H7 (cell line): ENCODE data around the gene SCNN1G. TPM values are rescaled to one million over a fixed set of nuclear protein-coding genes. Genes with fewer than 3 reads are reported as not detected.

ENCODE experiments used
- DNase-seq: peaks from one replicate; pipeline ENCODE4 v3.0.0; 2012
- H3K27me3 ChIP-seq: 2 replicates; pipeline ENCODE4 v1.6.0; 2011; ENCODE audit warnings: mild to moderate bottlenecking, low read length; ENCODE audit not compliant: control insufficient read depth, insufficient read depth
- H3K36me3 ChIP-seq: replicated peaks from 2 replicates; pipeline ENCODE4 v1.5.1; 2011; ENCODE audit warnings: low read length; ENCODE audit not compliant: control insufficient read depth, insufficient read depth
- H3K4me3 ChIP-seq: 2 replicates; pipeline ENCODE4 v1.5.1; 2011; ENCODE audit warnings: low read depth, mild to moderate bottlenecking, control low read depth, low read length, moderate library complexity; ENCODE audit not compliant: insufficient read depth
- total RNA-seq: library from RNA; depleted of rRNA; stranded (reverse); fragments of >200 nt; shearing (Covaris generic); gene quantifications from 2 replicates; pipeline ENCODE4 v1.2.3, GENCODE V29; 2014

SCNN1G gene
- total RNA-seq, 1 experiment from 2014 or later: 0.10 TPM

DNA sequence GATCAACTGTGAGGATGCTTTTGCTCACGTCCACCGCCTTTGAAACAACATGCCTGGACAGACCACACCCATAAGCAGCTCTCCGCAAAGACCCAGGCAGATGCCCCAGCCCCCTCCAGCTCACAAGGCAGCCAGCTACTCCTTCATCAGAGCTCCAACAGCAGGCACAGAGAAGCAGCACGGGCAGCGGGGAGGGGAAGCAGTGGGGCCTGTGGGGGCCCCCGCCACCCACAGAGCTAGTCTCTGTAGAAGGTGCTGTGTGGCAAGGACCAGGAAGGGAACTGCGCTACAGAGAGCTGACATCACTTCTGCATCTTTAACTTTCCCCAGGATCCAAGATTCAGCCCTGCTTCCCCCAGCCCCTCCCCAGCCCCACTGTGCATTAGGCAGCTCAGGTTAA lies 10.0 kb upstream of the SCNN1G start:
- peaks cover 1% of the 10 kb centered on the region; the same call in 1 of the 2 replicates for H3K27me3 ChIP-seq
- peak; percentile 55 for DNase-seq
- H3K4me3 ChIP-seq: no peak overlapping the region
- H3K36me3 ChIP-seq: no peaks in the 10 kb centered on the region

DNA sequence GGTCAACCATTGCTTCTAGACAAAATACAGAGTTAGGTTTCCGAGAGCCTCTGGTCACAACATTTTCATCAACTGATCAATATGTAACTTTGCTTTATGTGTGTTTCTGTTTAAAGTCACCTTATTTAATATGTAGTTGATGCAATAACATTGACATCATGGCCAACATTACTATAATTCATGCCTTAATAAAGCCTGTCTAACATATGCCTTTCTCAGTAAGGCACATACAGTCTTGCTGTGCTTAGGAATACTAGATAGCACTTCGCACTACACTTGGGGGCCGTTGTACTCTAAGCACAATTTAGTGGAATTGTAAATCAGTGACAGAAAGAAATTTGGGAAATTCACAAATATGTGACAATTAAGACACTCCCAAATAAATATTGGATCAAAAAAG lies 9.6 kb upstream of the SCNN1G start:
- no peak for DNase-seq
- H3K36me3 ChIP-seq: no peaks in the 10 kb centered on the region
- no peak overlapping the region for H3K4me3 ChIP-seq
- H3K27me3 ChIP-seq: peaks cover 1% of the 10 kb centered on the region; the same call in 1 of the 2 replicates

DNA sequence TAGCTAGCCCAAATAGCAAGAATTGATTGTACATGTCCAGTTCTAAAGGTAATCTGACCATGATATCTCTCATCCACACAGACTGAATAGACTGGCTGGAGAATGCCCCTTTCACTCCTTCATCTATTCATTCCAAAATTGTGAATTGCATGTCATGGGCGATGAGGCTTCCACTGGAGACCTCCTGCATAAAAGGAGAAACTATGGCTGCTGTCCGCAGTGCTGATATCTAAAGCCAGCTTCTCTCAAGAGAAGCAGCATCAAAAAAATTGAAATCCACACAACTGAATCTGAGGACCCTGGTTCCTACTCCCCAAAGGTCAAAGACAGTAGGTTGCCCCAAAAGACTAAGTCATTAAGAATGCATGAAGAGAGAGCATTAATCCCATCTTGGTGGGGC lies 7.9 kb upstream of the SCNN1G start:
- DNase-seq: peak; percentile 54
- H3K36me3 ChIP-seq: no peaks in the 10 kb centered on the region
- H3K4me3 ChIP-seq: no peak overlapping the region
- H3K27me3 ChIP-seq: peaks cover 1% of the 10 kb centered on the region; the same call in 1 of the 2 replicates

DNA sequence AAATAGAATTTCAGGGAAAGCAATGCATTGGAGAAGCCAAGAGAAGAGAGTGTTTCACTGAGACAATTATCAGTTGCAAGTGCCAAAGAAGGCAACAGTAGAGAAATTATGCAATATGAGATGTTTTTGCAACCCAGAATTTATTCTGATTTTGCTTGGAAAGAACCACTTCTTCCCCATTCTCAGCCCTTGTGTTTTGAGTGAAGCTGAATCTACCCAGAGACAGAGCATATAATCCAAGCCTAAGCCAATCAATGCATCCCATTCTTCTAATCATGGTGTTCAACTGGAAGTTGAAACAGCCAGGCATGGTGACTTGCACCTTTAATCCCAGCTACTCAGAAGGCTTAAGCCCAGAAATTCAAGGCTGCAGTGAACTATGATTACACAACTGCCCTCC lies 6.9 kb upstream of the SCNN1G start:
- H3K4me3 ChIP-seq: no peak overlapping the region
- H3K36me3 ChIP-seq: no peaks in the 10 kb centered on the region
- no peak for DNase-seq
- H3K27me3 ChIP-seq: peaks cover 1% of the 10 kb centered on the region; the same call in 1 of the 2 replicates

DNA sequence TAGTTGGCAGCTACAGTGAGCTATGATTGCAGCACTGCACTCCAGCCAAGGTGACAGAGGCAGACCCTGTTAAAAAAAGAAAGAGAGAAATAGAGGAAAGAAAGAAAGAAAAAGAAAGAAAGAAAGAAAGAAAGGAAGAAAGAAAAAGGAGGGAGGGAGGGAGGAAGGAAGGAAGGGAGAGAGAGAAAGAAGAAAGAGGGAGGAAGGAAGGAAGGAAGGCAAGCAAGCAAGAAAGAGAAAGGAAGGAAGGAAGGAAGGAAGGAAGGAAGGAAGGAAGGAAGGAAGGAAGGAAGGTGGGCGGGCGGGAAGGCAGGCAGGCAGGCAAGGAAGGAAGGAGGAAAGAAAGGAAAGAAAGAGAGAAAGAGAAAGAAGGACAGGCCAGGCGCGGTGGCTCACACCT lies 1.0 kb upstream of the SCNN1G start:
- peaks cover 25% of the 10 kb centered on the region for H3K27me3 ChIP-seq
- no peak for DNase-seq
- no peaks in the 10 kb centered on the region for H3K36me3 ChIP-seq
- H3K4me3 ChIP-seq: no peak overlapping the region

DNA sequence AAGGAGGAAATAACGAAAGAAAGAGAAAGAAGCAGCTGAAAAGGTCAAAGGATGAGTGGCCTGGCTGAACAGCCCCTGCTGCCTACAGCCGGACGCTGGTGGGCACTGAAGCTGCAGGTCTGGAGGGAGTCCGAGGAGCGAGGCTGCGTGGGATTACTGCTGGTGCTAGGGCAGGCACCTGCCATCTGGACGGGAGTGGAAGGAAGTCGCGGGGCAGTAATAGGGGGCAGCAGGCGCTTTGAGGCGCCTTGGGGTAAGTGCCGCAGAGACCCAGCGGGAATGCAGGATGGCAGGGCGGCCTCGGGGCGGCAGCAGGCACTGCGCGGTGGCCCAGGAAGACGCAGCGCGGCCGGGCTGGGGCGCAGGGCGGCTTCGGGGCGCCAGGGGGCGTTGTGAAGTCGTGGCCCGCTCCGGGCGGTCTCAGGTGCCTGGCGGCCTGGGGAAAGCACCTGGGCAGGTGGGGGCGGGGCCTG lies 303 bp upstream of the SCNN1G start:
- peaks cover 25% of the 10 kb centered on the region for H3K27me3 ChIP-seq
- no peak overlapping the region for H3K4me3 ChIP-seq
- H3K36me3 ChIP-seq: no peaks in the 10 kb centered on the region
- DNase-seq: peak; percentile 99

DNA sequence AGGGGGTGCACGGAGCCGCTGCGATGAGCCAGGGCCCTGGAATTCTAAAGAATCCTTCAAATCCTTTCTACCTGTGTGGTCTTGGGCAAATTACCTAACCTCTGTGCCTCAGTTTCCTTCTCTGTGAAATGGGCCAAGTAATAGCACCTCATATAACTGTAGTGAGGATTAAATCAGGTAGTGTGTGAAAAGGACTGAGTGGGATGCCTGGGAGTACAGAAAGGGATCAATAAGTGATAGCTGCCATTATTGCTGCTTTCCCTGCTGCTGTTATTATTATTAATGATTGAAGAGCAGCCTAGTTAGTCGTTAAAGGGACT lies 958 bp downstream of the SCNN1G start:
- Histone ChIP-seq H3K27me3 (peaks cover 25% of the 10 kb centered on the region), H3K4me3 (peak overlapping the region; percentile 61; the same call in 1 of the 2 replicates), H3K36me3 (no peaks in the 10 kb centered on the region)
- DNase-seq: no peak

DNA sequence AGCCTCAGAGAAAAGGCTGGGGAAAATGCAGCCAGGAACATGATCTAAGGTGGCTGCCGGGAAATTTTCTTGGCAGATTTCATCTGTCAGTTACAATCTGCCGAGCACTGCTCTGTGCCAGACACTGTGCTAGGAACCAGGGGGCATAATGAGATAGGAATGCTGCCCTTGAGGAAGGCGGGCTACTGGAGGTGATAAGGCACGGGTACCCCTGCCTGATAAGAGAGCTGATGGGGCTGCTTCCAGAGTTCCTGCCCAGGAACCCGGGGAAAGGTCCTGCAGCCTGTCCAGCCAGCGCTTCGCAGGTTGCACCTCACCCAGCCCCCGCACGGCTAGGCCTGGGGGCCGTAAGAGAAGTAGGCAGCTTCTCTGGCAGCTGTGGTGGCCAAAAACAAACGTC lies 3.1 kb downstream of the SCNN1G start:
- H3K36me3 ChIP-seq: no peaks in the 10 kb centered on the region
- H3K4me3 ChIP-seq: no peak overlapping the region
- H3K27me3 ChIP-seq: peaks cover 27% of the 10 kb centered on the region
- no peak for DNase-seq

DNA sequence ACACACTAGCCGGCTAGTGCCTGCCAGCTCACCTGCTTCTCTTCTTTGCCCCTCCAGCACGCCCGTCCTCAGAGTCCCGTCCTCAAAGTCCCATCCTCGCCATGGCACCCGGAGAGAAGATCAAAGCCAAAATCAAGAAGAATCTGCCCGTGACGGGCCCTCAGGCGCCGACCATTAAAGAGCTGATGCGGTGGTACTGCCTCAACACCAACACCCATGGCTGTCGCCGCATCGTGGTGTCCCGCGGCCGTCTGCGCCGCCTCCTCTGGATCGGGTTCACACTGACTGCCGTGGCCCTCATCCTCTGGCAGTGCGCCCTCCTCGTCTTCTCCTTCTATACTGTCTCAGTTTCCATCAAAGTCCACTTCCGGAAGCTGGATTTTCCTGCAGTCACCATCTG lies 3.6 kb downstream of the SCNN1G start:
- Histone ChIP-seq H3K4me3 (no peak overlapping the region), H3K27me3 (peaks cover 27% of the 10 kb centered on the region), H3K36me3 (no peaks in the 10 kb centered on the region)
- no peak for DNase-seq

DNA sequence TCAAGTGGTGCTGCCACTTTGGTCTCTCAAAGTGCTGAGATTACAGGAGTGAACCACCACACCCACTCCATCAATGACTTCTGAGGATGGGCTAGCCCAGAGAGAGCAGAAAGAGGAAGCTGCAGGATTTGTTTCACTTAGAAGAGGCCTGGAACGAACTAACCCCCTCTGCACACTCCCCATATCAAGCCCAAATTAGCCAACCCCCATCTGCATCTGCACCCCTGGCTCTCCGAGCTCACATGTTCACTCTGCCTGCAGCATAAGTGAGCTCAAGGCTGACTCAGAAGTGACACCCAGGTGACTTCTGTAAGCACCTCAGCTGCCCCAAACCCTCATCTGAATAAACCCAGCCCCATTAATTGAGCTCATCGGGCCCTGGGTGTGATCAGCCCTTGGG lies 4.8 kb downstream of the SCNN1G start:
- Histone ChIP-seq H3K27me3 (peaks cover 24% of the 10 kb centered on the region), H3K4me3 (no peak overlapping the region), H3K36me3 (no peaks in the 10 kb centered on the region)
- DNase-seq: no peak

DNA sequence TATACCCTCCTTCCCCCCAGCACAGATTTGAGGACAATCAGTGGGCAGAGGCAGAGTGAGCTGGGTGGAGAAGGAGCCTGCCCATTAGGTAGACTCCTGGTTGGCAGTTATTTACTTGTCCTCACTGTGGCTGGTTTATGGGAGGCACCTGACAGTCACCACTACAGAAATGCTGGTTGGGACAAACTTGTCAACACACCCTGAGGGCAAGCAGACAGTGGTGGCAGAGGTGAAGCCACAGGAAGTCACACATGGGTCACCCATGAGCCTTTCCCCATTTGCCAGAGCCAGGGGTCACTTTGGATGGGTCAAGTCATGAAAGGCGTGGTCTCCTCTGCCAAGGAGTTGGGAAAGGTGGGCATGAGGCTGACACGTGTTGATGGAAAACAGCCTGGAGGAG lies 6.4 kb downstream of the SCNN1G start:
- peaks cover 10% of the 10 kb centered on the region for H3K27me3 ChIP-seq
- no peaks in the 10 kb centered on the region for H3K36me3 ChIP-seq
- no peak overlapping the region for H3K4me3 ChIP-seq
- no peak for DNase-seq

DNA sequence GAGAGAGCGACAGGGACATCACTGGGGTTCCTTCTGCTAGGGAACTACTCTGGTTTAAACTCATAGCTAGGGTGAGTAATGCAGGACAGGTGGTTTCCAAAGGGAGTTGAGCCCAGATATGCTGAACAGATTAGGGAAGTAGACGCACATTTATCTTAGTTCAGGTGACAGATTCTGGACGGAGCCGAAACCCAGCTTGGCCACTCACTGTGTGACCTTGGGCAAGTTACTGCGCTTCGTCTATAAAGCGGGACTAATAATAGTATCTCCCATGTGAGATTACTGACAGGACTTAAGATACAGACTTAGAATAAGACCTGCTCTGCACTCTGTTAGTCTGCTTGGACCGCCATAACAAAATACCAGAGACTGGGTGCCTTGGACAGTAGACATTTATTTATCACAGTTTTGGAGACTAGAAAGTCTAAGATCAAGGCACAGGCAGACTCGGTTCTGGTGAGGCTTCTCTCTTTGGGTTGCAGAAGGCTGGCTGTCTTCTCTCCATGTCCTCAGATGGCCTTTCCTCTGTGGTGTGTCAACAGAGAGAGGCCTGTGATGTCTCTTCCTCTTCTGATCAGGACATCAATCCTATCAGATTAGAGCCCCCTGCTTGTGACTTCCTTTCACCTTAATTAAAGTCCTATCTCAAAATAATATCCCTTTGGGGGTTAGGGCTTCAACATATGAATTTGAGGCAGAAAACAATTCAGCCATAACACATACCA lies 12.1 kb downstream of the SCNN1G start:
- Histone ChIP-seq H3K27me3 (no peaks in the 10 kb centered on the region; the same call in none of the 2 replicates), H3K4me3 (no peak overlapping the region), H3K36me3 (no peaks in the 10 kb centered on the region)
- no peak for DNase-seq

DNA sequence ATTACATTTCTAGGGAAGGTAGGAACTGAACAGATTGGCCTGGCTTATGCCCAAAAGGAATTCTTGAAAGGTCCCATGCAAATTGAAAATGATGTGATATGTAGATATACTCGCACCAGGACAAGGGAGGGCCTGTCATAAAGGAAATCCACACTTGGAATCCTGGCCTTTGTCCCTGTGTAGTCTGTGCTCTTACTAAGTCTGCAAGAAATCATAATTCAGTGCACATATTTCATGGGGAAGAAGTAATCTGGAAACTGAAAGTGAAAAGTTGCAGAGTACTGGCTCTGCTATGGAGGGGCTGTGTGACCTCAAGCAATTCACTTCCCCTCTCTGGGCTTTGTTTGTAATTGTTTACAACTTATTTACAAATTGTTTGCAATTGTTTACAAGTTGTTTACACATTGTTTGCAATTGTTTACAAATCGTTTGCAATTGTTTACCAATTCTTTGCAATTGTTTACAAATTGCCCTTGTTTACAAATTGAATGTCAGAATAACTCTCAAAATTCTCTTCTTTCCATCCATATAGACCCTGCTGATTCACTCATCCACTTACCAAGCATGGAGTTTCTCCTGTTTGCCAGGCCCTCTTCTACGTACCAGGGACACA lies 12.9 kb downstream of the SCNN1G start:
- H3K4me3 ChIP-seq: no peak overlapping the region
- H3K36me3 ChIP-seq: no peaks in the 10 kb centered on the region
- H3K27me3 ChIP-seq: no peaks in the 10 kb centered on the region; the same call in none of the 2 replicates
- DNase-seq: no peak

DNA sequence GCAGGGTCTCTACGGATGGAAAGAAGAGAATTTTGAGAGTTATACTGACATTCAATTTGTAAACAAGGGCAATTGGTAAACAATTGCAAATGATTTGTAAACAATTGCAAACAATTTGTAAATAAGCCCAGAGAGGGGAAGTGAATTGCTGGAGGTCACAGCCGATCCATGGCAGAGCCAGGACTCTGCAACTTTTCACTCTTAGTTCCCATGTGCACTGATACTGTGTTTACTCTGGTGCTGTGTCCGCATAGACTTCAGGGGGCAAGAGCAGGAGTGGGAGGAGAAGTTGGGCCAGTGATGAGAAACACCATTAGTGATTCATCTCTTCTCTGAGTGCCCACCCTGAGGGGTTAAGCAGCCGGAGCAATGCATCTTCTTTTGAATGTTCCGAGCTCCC lies 14.0 kb downstream of the SCNN1G start:
- H3K27me3 ChIP-seq: no peaks in the 10 kb centered on the region; the same call in none of the 2 replicates
- no peak overlapping the region for H3K4me3 ChIP-seq
- DNase-seq: no peak
- H3K36me3 ChIP-seq: no peaks in the 10 kb centered on the region

DNA sequence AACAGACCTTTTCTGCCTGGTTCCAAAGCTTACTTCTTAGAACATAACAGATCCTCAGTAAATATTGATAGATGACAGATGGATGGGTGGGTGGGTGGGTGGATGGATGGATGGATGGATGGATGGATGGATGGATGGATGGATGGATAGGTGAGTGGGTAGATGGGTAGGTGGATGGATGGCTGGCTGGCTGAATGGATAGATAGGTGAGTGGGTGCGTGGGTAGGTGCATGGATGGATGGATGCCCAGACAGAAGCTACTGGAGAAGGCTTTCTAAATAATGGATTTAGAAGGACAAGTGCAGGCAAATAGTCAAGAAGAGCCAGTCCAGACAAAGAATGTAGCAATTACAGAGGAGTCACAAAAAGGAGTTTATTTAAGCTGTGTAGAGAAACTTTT lies 19.6 kb downstream of the SCNN1G start:
- no peaks in the 10 kb centered on the region; the same call in 1 of the 2 replicates for H3K36me3 ChIP-seq
- no peaks in the 10 kb centered on the region; the same call in 1 of the 2 replicates for H3K27me3 ChIP-seq
- no peak for DNase-seq
- no peak overlapping the region for H3K4me3 ChIP-seq
